GM15510 (cell line): ENCODE results near the gene PXT1.

Experiments used
- POLR2A ChIP-seq: IDR thresholded peaks from 3 replicates; pipeline ENCODE4 v1.6.1; 2011; ENCODE audit warnings: borderline replicate concordance; ENCODE audit not compliant: insufficient read length; ENCODE audit errors: extremely low read depth

Gene PXT1

GRCh38 chr6:36382976-36383375, 59.7 kb downstream of the PXT1 start:
- TF ChIP-seq POLR2A: no peak

GRCh38 chr6:36381502-36382389, 60.9 kb downstream of the PXT1 start:
- TF ChIP-seq POLR2A: no peak

- TF ChIP-seq POLR2A: no peak
Measured at GRCh38 chr6:36380166-36380565, 62.5 kb downstream of the PXT1 start.

- no peak for TF ChIP-seq POLR2A
Measured at GRCh38 chr6:36378936-36379335, 63.7 kb downstream of the PXT1 start.

GRCh38 chr6:36378243-36378920, 64.3 kb downstream of the PXT1 start:
- TF ChIP-seq POLR2A: no peak

- TF ChIP-seq POLR2A: no peak
Measured at GRCh38 chr6:36377594-36377993, 65.1 kb downstream of the PXT1 start.

- TF ChIP-seq POLR2A: no peak
Measured at GRCh38 chr6:36376742-36377141, 65.9 kb downstream of the PXT1 start.

- no peak for TF ChIP-seq POLR2A
Measured at GRCh38 chr6:36376183-36376582, 66.5 kb downstream of the PXT1 start.

GRCh38 chr6:36375644-36376155, 67.0 kb downstream of the PXT1 start:
- no peak for TF ChIP-seq POLR2A

GRCh38 chr6:36374972-36375371, 67.7 kb downstream of the PXT1 start:
- TF ChIP-seq POLR2A: no peak

- no peak for TF ChIP-seq POLR2A
Measured at GRCh38 chr6:36374194-36374593, 68.5 kb downstream of the PXT1 start.

GRCh38 chr6:36373368-36374019, 69.2 kb downstream of the PXT1 start:
- no peak for TF ChIP-seq POLR2A

GRCh38 chr6:36372088-36372487, 70.6 kb downstream of the PXT1 start:
- TF ChIP-seq POLR2A: no peak

- no peak for TF ChIP-seq POLR2A
Measured at GRCh38 chr6:36371211-36371610, 71.4 kb downstream of the PXT1 start.

- no peak for TF ChIP-seq POLR2A
Measured at GRCh38 chr6:36370638-36371037, 72.0 kb downstream of the PXT1 start.
